Panc1 (cell line): ENCODE measurements around the gene SETD3. TPM values are rescaled to one million over a fixed set of nuclear protein-coding genes. Genes with fewer than 3 reads are reported as not detected.

Experiments used
- ATAC-seq: fragments of 200-7000 bp; cut with Tn5 transposase; 2 replicates; pipeline ENCODE4 v1.9.1; 2020; ENCODE audit warnings: mild to moderate bottlenecking, moderate library complexity
- BruUV-seq: library from RNA; stranded (reverse); fragments of 400-500 nt; replicated peaks from 2 replicates; lab custom pipeline; 2021; lab: Mats Ljungman, UMichigan
- CTCF ChIA-PET: fragments of 300-600 bp; sonication (Branson Sonifier 250); formaldehyde crosslinking; loops from one replicate; lab custom pipeline; 2022; ENCODE audit warnings: antibody characterized with exemption; lab: Charles Lee
- POLR2A ChIA-PET: fragments of 300-600 bp; sonication (Branson Sonifier 250); formaldehyde crosslinking; loops from one replicate; lab custom pipeline; 2022; ENCODE audit warnings: antibody characterized with exemption; lab: Charles Lee
- DNase-seq: peaks from one replicate; pipeline ENCODE4 v3.0.0-alpha.2; 2010; ENCODE audit warnings: low read depth, low spot score
- H3K27ac ChIP-seq: 2 replicates; pipeline ENCODE4 v1.5.1; 2011; ENCODE audit warnings: mild to moderate bottlenecking, low read length, inconsistent platforms
- H3K27me3 ChIP-seq: fragments of 200-500 bp; sonication (Bioruptor generic); 2 replicates; pipeline ENCODE4 v1.6.0; 2014; ENCODE audit warnings: low read length, inconsistent platforms; ENCODE audit not compliant: control insufficient read depth, insufficient read depth
- H3K36me3 ChIP-seq: fragments of 200-500 bp; sonication (Bioruptor generic); 2 replicates; pipeline ENCODE4 v1.5.1; 2014; ENCODE audit warnings: inconsistent platforms, mild to moderate bottlenecking, low read length, moderate library complexity; ENCODE audit not compliant: control insufficient read depth, insufficient read depth
- H3K4me1 ChIP-seq: 2 replicates; pipeline ENCODE4 v1.5.1; 2011; ENCODE audit warnings: inconsistent platforms, mild to moderate bottlenecking, low read length, moderate library complexity; ENCODE audit not compliant: control insufficient read depth, insufficient read depth
- H3K4me3 ChIP-seq, 2 experiments: 2 replicates each; pipeline ENCODE4 v1.5.1; 2011 to 2012; ENCODE audit warnings: low read depth in 2 of 2, low read length in 2 of 2, mild to moderate bottlenecking in 2 of 2, inconsistent platforms in 1 of 2, moderate library complexity in 1 of 2
- H3K9me3 ChIP-seq: fragments of 200-500 bp; sonication (Bioruptor generic); 2 replicates; pipeline ENCODE4 v1.5.1; 2014; ENCODE audit warnings: low read depth, mild to moderate bottlenecking, inconsistent platforms, low read length, moderate library complexity; ENCODE audit not compliant: control insufficient read depth, insufficient read depth
- POLR2AphosphoS5 ChIP-seq: IDR thresholded peaks from 2 replicates; pipeline ENCODE4 v1.6.1; 2012; ENCODE audit warnings: mild to moderate bottlenecking, low read depth, low read length, moderate library complexity
- SIN3A ChIP-seq: IDR thresholded peaks from 2 replicates; pipeline ENCODE4 v1.6.1; 2012; ENCODE audit warnings: low read depth, mild to moderate bottlenecking, low read length, moderate library complexity, borderline replicate concordance; ENCODE audit not compliant: insufficient read depth
- TCF7L2 ChIP-seq: IDR thresholded peaks from 2 replicates; pipeline ENCODE4 v1.6.1; 2011; ENCODE audit warnings: mild to moderate bottlenecking, low read depth, low read length, inconsistent platforms
- in situ Hi-C: cut with HindIII; loops from 2 replicates; pipeline ENCODE4 v1.10.0; 2016; ENCODE audit warnings: low sequenced_read_pairs, low pct_unique_long_range_greater_than_20kb
- intact Hi-C: fragments of 100-400 bp; cut with micrococcal nuclease; formaldehyde crosslinking; loops from one replicate; pipeline ENCODE4 v1.10.0; 2022; ENCODE audit not compliant: unreplicated experiment
- total RNA-seq: library from RNA; stranded (reverse); gene quantifications from one replicate; pipeline ENCODE4 v1.2.1, GENCODE V29; 2021; ENCODE audit not compliant: unreplicated experiment
- TF ChIP-seq, protein P1 (sequence below): fragments of 450-650 bp; IDR thresholded peaks from 2 replicates; pipeline ENCODE4 v1.5.1; 2017; ENCODE audit warnings: mild to moderate bottlenecking
- TF ChIP-seq, protein P2 (sequence below), 2 experiments: IDR thresholded peaks; 2 replicates each; pipeline ENCODE4 v1.6.1; 2011 to 2012; ENCODE audit warnings: low read depth in 2 of 2, control low read depth in 1 of 2, low read length in 1 of 2, mild to moderate bottlenecking in 1 of 2, moderate library complexity in 1 of 2; ENCODE audit not compliant: insufficient read depth in 1 of 2

The SETD3 gene
- total RNA-seq, 1 experiment from 2014 or later: 51.1 TPM

DNA sequence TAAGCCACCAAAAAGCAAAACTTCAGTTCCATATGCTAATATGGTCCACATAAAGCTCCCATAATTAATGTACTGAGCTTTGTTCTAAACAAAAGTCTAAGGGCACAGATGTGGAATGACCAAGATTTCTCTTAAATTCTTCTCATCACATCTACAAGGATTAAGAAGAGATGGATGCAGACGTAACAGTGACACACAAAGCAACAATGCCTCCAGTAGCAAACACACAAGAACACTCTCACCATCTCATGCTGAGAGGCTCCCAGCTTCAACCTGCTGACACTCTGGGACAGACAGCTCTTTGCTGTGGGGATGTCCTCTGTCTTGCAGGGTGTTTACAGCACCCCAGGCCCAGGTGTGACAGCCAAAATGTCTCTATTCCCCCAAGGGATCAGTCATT is 48.2 kb downstream of the SETD3 start:
- intact Hi-C loops: no loop called here
- DNase-seq (no peak), ATAC-seq (no peak)
- Histone ChIP-seq H3K9me3 (no peaks in the 10 kb centered on the region), H3K36me3 (no peaks in the 10 kb centered on the region), H3K4me1 (no peaks in the 10 kb centered on the region), H3K27me3 (no peaks in the 10 kb centered on the region), H3K4me3 (no peak overlapping the region), H3K27ac (no peak overlapping the region)
- in situ Hi-C loops: no loop called here
- ChIA-PET CTCF (no interaction called here), POLR2A (no interaction called here)
- TF ChIP-seq POLR2AphosphoS5 (no peak), TCF7L2 (no peak), SIN3A (no peak)
- TF ChIP-seq, protein P1, sequence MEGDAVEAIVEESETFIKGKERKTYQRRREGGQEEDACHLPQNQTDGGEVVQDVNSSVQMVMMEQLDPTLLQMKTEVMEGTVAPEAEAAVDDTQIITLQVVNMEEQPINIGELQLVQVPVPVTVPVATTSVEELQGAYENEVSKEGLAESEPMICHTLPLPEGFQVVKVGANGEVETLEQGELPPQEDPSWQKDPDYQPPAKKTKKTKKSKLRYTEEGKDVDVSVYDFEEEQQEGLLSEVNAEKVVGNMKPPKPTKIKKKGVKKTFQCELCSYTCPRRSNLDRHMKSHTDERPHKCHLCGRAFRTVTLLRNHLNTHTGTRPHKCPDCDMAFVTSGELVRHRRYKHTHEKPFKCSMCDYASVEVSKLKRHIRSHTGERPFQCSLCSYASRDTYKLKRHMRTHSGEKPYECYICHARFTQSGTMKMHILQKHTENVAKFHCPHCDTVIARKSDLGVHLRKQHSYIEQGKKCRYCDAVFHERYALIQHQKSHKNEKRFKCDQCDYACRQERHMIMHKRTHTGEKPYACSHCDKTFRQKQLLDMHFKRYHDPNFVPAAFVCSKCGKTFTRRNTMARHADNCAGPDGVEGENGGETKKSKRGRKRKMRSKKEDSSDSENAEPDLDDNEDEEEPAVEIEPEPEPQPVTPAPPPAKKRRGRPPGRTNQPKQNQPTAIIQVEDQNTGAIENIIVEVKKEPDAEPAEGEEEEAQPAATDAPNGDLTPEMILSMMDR: no peak
- TF ChIP-seq, protein P2, sequence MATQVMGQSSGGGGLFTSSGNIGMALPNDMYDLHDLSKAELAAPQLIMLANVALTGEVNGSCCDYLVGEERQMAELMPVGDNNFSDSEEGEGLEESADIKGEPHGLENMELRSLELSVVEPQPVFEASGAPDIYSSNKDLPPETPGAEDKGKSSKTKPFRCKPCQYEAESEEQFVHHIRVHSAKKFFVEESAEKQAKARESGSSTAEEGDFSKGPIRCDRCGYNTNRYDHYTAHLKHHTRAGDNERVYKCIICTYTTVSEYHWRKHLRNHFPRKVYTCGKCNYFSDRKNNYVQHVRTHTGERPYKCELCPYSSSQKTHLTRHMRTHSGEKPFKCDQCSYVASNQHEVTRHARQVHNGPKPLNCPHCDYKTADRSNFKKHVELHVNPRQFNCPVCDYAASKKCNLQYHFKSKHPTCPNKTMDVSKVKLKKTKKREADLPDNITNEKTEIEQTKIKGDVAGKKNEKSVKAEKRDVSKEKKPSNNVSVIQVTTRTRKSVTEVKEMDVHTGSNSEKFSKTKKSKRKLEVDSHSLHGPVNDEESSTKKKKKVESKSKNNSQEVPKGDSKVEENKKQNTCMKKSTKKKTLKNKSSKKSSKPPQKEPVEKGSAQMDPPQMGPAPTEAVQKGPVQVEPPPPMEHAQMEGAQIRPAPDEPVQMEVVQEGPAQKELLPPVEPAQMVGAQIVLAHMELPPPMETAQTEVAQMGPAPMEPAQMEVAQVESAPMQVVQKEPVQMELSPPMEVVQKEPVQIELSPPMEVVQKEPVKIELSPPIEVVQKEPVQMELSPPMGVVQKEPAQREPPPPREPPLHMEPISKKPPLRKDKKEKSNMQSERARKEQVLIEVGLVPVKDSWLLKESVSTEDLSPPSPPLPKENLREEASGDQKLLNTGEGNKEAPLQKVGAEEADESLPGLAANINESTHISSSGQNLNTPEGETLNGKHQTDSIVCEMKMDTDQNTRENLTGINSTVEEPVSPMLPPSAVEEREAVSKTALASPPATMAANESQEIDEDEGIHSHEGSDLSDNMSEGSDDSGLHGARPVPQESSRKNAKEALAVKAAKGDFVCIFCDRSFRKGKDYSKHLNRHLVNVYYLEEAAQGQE (IDR thresholded peaks at IDR 0.05; ENCODE audit: insufficient read depth in 1 of 2, low read depth in 2 of 2, low read length in 1 of 2): no peak
- BruUV-seq: no TSS peak

DNA sequence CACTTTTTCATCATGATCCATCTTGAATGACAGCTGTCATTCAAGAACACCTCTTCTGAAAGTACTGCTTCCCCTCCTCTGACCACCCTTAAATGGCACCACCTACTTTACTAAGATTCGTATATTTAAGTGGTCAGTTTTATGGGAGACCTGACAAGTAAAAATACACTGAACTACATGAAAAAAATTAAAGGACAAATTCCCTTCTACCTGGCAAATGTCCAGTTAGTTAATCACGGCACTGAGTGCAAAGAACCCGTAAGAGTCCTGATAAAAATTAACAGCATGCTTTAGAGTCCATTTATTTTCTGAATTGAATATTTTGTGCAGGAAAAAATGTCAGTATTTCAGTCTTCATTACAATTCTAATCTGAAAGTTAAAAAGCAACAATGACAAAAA is 48.7 kb downstream of the SETD3 start:
- no peak overlapping the region for H3K27ac ChIP-seq
- in situ Hi-C loops (no loop called here), intact Hi-C loops (no loop called here)
- ATAC-seq: no peak
- BruUV-seq: no TSS peak
- ChIA-PET CTCF (no interaction called here), POLR2A (no interaction called here)
- H3K36me3 ChIP-seq: no peaks in the 10 kb centered on the region
- no peaks in the 10 kb centered on the region for H3K9me3 ChIP-seq
- H3K4me1 ChIP-seq: no peaks in the 10 kb centered on the region
- TF ChIP-seq, protein P2 (IDR thresholded peaks at IDR 0.05; ENCODE audit: insufficient read depth in 1 of 2, low read depth in 2 of 2, low read length in 1 of 2): no peak
- TF ChIP-seq TCF7L2 (no peak), SIN3A (no peak), POLR2AphosphoS5 (no peak)
- TF ChIP-seq, protein P1: no peak
- no peak for DNase-seq
- H3K4me3 ChIP-seq: no peak overlapping the region
- no peaks in the 10 kb centered on the region for H3K27me3 ChIP-seq
